Peyer's patch (tissue), 4 donors: Measurements from ENCODE around the gene MYMK. TPM values are rescaled to one million over a fixed set of nuclear protein-coding genes. Genes with fewer than 3 reads are reported as not detected.

Experiments used
- DNase-seq, 3 donors: peaks; one replicate each; pipeline ENCODE4 v3.0.0-alpha.2; 2017 to 2019
- H3K27ac ChIP-seq, 4 donors: fragments of 200-600 bp; sonication (generic); one replicate each; pipeline ENCODE4 v1.5.1; 2016 to 2019
- H3K27me3 ChIP-seq, 2 donors: fragments of 200-600 bp; sonication (generic); one replicate each; pipeline ENCODE4 v1.5.1; 2019
- H3K36me3 ChIP-seq, 3 donors: fragments of 200-600 bp; sonication (generic); one replicate each; pipeline ENCODE4 v1.5.1; 2016 to 2019
- H3K4me1 ChIP-seq, 4 donors: fragments of 200-600 bp; sonication (generic); one replicate each; pipeline ENCODE4 v1.5.1; 2016 to 2019
- H3K4me3 ChIP-seq, 4 donors: fragments of 200-600 bp; sonication (generic); 1 replicate in 3 of 4; 2 replicates in 1 of 4; pipeline ENCODE4 v1.5.1; 2016 to 2019; ENCODE audit warnings: mild to moderate bottlenecking in 1 of 4
- H3K9me3 ChIP-seq, 4 donors: fragments of 200-600 bp; sonication (generic); one replicate each; pipeline ENCODE4 v1.5.1; 2016 to 2019; ENCODE audit warnings: mild to moderate bottlenecking in 1 of 4
- CTCF ChIP-seq, 6 experiments: fragments of 450-650 bp in 4 of 6; fragments of 200-600 bp in 2 of 6; sonication (generic) in 1 of 6; IDR thresholded peaks; one replicate each; pipeline ENCODE4 v1.5.1; 2017 to 2019; ENCODE audit warnings: antibody characterized with exemption in 6 of 6, mild to moderate bottlenecking in 3 of 6, moderate library complexity in 1 of 6
- POLR2A ChIP-seq, 2 donors: fragments of 450-650 bp; IDR thresholded peaks; one replicate each; pipeline ENCODE4 v1.5.1; 2017; ENCODE audit warnings: antibody characterized with exemption in 2 of 2, mild to moderate bottlenecking in 2 of 2, moderate library complexity in 2 of 2
- total RNA-seq, 4 donors: library from RNA; depleted of rRNA; stranded (reverse); fragments of >200 nt; gene quantifications; one replicate each; pipeline ENCODE4 v1.1.0, GENCODE V29; 2016

The MYMK gene
- total RNA-seq, 4 donors from 2014 or later, result not detected

- H3K27ac ChIP-seq, result no peak overlapping the region
- no peak for DNase-seq
Measured at GRCh38 chr9:133521122-133522072, 3.4 kb downstream of the MYMK start.

GRCh38 chr9:133520121-133520835 is 4.5 kb downstream of the MYMK start:
- TF ChIP-seq POLR2A (IDR thresholded peaks at IDR 0.05), result no peak
- no peak for TF ChIP-seq CTCF (IDR thresholded peaks at IDR 0.05)
- Histone ChIP-seq H3K27me3 (no peaks in the 10 kb centered on the region), H3K4me3 (no peak overlapping the region), H3K9me3 (no peaks in the 10 kb centered on the region), H3K4me1 (no peaks in the 10 kb centered on the region), H3K27ac (no peak overlapping the region), H3K36me3 (no peaks in the 10 kb centered on the region)
- no peak for DNase-seq

More at GRCh38 chr9:133521122-133522072, 3.4 kb downstream of the MYMK start:
- TF ChIP-seq CTCF (IDR thresholded peaks at IDR 0.05) (no peak), POLR2A (IDR thresholded peaks at IDR 0.05) (no peak)
- peaks cover 0 to 3% (median 0%) of the 10 kb centered on the region in 4 donors for H3K4me1 ChIP-seq
- H3K36me3 ChIP-seq, result no peaks in the 10 kb centered on the region
- no peaks in the 10 kb centered on the region for H3K9me3 ChIP-seq
- H3K4me3 ChIP-seq, result no peak overlapping the region
- no peaks in the 10 kb centered on the region for H3K27me3 ChIP-seq

- Histone ChIP-seq H3K36me3 (no peaks in the 10 kb centered on the region), H3K27me3 (no peaks in the 10 kb centered on the region)
Measured at GRCh38 chr9:133519693-133520092, 5.1 kb downstream of the MYMK start.

GRCh38 chr9:133518706-133519449 is 5.9 kb downstream of the MYMK start:
- Histone ChIP-seq H3K9me3 (no peaks in the 10 kb centered on the region), H3K27me3 (no peaks in the 10 kb centered on the region), H3K4me1 (no peaks in the 10 kb centered on the region), H3K36me3 (no peaks in the 10 kb centered on the region), H3K27ac (no peak overlapping the region), H3K4me3 (no peak overlapping the region)
- TF ChIP-seq CTCF (IDR thresholded peaks at IDR 0.05), result no peak
- TF ChIP-seq POLR2A (IDR thresholded peaks at IDR 0.05), result no peak
- DNase-seq, result no peak

More at GRCh38 chr9:133519693-133520092, 5.1 kb downstream of the MYMK start:
- no peak overlapping the region for H3K27ac ChIP-seq
- no peak overlapping the region for H3K4me3 ChIP-seq
- H3K9me3 ChIP-seq, result no peaks in the 10 kb centered on the region
- no peak for TF ChIP-seq CTCF (IDR thresholded peaks at IDR 0.05)
- TF ChIP-seq POLR2A (IDR thresholded peaks at IDR 0.05), result no peak
- no peaks in the 10 kb centered on the region for H3K4me1 ChIP-seq
- DNase-seq, result no peak

- Histone ChIP-seq H3K4me1 (no peaks in the 10 kb centered on the region), H3K36me3 (no peaks in the 10 kb centered on the region), H3K9me3 (no peaks in the 10 kb centered on the region), H3K27me3 (no peaks in the 10 kb centered on the region), H3K4me3 (no peak overlapping the region), H3K27ac (no peak overlapping the region)
- TF ChIP-seq POLR2A (IDR thresholded peaks at IDR 0.05), result no peak
- no peak for TF ChIP-seq CTCF (IDR thresholded peaks at IDR 0.05)
- no peak for DNase-seq
Measured at GRCh38 chr9:133518200-133518599, 6.6 kb downstream of the MYMK start.
